SW 1271 (cell line): ENCODE results near the gene SPATA1.
A peak's percentile ranks its signal among the peaks of the same experiment; 100 is the strongest.

ENCODE experiments used
- DNase-seq, 2 experiments: peaks; one replicate each; lab custom pipeline; 2025; lab: John Stamatoyannopoulos, UW

Gene SPATA1

DNA sequence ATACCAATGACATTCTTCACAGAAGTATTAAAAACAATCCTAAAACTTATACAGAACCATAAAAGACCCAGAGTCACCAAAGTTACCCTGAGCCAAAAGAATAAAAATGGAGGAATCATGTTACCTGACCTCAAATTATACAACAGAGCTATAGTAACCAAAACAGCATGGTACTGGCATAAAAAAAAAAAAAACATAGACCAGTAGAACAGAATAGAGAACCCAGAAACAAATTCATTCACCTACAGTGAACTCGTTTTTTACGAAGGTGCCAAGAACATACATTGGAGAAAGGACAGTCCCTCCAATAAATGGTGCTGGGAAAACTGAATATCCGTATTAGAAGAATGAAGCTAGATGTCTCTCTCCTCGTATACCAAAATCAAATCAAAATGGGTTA is 2.8 kb downstream of the SPATA1 start:
- no peak for DNase-seq

DNA sequence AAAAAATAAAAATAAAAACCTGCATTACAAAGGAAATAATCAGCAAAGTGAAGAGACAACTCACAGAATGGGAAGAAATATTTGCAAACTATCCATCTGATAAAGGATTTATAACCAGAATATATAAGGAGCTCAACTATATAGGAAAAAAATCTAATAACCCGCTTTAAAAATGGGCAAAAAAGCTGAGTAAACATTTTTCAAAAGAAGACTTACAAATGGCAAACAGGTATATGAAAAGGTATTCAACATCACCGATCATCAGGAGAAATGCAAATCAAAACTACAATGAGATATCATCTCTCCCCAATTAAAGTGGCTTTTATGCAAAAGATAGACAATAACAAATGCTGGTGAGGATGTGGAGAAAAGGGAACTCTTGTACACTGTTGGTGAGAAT is 4.0 kb downstream of the SPATA1 start:
- no peak for DNase-seq

DNA sequence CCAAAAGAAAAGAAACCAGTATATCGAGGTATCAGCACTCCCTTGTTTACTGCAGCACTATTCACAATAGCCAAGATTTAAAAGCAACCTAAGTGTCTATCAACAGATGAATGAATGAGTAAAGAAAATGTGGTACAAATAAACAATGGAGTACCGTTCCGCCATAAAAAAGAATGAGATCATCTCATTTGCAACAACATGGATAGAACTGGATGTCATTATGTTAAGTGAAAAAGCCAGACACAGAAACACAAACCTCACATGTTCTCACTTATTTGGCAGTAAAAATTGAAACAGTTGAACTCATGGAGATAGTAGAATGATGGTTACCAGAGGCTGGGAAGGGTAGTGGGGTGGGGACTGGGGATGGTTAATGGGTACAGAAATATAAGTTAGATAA is 4.5 kb downstream of the SPATA1 start:
- no peak for DNase-seq

DNA sequence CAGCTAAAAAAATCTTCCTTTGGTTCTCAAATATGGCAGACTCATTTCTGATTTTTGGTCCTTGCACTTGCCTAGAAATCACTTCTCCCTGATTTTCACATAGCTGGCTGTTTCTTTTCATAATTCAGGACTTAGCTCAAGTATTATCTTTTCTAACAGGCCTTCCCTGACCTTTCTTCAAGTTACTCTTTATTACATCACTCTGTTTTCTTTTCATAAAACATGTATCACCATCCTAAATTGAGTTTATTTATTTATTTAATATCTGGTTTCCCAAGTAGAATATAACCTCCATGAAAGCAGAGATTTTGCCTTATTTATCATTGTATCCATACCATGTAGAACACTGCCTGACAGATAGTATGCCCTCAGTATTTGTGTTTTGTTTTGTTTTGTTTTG is 18.4 kb downstream of the SPATA1 start:
- DNase-seq = no peak

DNA sequence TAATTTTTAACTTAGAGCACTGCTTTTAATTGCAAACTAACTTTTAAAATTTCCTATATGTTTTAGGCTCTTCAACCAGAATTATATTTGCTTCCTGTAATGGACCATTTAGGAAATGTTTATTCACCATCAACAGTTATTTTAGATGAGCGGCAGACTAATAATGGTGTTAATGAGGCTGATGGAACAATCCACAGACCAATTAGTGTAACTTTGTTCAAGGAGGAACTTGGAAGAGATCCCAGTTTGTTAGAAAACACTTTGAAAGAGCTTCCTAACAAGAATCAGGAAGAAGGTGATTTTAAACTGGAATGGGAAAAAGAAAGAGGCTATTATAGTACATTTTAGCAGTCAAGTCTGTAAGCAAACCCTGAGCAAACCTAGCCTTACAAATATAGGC is 19.6 kb downstream of the SPATA1 start:
- DNase-seq = no peak

DNA sequence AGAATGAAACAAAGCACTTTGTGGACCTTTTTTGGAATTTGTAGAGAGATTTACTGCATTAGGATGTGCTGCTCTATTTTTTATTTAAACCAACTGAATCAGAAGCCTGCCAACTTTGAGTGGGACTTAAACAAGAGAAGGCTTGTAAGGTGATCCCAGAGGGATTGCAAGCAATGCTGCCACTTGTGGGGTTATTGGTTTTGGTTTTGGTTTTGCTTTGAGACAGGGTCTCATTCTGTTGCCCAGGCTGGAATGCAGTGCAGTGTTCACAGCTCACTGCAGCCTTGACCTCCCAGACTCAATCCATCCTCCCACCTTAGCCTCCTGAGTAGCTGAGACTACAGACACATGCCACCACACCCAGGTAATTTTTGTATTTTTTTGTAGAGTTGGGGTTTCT is 32.4 kb downstream of the SPATA1 start:
- no peak for DNase-seq

DNA sequence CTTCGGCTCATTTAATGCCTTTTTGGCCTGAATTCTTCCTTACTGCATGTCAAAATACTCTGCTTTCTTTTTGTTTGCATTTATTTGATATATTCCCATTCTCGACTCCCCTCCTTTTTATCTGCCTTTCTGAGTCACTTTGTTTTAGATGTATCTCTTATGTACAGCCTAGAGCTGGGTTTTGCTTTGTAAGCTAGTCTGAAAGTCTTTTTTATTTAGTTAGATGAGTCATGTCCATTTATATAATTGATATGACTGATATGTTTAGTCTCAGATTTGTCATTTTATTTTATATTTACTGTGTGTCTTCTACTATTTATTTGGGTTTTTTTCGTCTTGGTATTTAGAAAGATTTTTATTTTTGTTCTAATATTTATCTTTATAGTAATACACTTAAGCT is 33.8 kb downstream of the SPATA1 start:
- DNase-seq = no peak

DNA sequence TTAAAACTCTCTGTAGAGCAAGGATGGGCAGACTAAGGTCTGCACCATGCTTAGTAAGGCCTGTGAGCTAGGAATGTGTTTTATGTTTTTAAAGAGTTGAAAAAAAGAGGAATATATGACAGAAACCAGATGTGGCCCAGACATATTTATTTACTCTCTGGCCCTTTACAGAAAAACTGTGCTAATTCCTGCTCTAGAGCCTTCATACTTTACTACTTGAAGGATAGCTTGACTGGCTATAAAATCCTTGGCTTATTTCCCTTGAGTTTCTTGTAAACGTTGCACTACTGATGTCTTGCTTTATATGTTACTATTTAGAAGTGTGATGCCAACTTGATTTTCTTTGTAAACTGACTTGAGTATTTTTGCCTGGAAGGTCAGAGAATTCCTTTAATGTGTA is 34.6 kb downstream of the SPATA1 start:
- DNase-seq = no peak

DNA sequence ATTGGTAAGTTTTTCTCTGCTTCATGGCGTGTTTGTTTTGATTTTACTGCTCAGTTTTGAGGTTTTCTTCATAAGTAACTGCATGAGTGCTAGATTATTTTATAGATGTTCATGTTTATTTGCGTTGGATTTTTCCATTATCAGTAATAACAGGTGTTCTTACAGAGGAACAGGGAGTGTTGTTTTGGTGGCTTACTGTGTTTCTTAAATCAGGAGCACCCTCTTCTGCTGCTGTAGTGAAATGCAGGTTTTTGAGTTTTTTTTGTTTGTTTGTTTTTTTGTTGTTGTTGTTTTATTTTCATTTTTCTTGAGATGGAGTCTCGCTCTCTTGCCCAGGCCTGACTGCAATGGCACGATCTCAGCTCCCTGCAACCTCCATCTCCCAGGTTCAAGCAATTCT is 35.5 kb downstream of the SPATA1 start:
- peak in 1 of 2 experiments; percentile 8 for DNase-seq

DNA sequence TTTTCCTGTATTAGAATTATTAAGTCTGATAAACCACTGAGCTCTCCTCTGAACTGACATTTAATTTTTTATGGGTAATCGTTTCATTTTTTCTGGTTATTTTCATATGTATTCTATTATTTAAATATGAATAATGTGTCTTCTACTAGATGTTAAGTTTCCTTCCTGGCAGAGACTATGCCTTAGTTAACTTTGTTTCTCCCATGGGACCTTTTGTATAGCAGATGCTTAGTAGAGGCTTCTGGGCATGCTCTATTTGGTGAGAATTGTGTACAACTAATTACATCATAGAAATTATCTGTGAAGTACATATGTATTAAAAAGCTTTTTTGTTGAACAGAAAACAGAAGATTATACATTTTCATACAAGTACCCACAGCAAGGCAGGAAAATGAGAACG is 44.6 kb downstream of the SPATA1 start:
- DNase-seq = no peak

DNA sequence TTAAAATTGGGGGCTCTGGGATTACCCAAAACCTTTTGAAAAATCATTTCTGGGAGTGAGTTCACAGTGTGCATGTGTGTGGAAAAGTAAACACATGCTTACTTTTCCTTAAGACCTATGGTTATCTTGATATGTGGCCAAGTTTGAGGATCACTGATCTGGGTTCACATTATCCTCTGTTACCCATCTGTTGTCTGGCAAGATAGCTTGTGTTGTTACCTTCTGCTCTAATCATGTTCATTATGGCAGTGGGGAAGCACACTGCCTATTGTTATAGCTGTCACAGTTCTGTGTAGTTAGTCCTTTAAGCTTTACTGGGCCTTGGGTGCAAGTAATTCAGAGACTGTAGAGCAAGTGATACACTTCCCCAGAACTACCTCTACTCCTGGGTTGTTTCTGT is 63.0 kb downstream of the SPATA1 start:
- no peak for DNase-seq

DNA sequence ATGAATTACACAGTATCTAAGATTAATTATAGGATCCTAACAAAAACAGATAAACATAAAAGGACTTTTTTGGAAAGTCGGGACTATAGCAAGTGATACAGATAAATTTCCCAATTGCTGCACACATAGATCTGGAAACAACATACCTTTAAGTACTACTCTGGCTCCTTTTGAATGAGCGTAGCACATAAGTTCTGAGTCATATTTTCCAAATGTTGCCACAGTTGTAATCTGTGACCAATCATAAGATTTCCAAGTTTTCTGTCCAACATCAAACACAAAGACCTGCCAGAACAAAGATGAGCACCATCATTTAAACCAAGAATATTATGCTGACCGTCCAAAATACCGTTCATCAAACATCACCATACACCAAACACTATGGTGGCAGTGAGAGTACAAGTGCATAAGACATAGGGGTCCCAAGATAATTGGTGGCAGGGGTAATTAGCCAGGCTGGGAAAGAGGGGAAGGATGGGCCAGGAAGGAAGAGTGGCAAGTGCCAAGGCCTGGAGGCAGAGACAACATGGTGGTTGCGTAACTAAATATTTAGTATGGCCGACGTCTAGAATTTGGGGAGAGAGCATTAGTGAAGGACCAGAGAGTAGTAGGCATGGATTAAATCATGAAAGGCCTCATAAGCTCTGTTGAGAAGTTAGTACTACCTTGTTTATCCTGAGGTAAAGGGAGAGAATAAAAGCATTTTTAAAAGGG is 64.4 kb downstream of the SPATA1 start:
- no peak for DNase-seq

DNA sequence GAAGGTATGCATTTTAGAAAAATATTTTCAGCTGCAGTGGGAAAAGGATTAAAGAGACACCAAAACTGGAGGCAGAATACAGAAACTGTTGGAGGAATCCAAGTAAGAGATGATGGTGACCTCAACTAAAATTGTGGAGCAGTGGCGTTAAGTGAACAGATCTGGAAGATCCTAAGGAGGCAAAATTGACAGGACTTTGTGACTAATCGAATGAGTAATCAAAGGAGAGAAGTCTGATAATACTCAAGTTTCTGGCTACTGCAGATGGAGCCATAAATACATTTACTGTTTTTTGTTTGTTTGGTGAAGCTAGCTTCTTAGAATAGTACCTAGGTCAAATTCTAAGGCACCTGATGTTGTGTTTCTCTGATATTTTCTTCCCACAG is 65.0 kb downstream of the SPATA1 start:
- peak in 1 of 2 experiments; percentile 3 for DNase-seq

DNA sequence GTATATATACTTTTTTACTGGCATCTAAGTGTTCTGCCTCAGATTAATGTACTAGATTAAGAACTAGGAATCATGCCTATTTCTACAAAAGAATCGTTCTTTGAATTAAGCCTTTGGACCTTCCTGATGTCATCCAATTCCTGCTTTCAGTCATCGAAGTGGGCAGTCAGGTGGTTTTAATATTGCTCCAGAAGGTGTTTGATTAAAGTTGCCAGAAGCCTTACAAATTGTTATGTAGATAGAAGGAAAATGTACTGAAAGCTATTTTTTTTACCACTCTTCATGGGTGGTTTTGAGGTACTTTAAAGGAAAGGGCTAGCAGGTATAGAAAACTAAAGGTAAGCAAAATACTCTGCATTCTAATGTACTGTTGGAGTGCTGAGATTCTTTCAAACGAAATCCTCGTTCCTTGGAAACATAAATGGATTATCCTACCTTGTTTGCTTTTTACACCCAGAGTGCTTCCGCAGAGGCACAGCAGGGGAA is 67.3 kb downstream of the SPATA1 start:
- DNase-seq = no peak

DNA sequence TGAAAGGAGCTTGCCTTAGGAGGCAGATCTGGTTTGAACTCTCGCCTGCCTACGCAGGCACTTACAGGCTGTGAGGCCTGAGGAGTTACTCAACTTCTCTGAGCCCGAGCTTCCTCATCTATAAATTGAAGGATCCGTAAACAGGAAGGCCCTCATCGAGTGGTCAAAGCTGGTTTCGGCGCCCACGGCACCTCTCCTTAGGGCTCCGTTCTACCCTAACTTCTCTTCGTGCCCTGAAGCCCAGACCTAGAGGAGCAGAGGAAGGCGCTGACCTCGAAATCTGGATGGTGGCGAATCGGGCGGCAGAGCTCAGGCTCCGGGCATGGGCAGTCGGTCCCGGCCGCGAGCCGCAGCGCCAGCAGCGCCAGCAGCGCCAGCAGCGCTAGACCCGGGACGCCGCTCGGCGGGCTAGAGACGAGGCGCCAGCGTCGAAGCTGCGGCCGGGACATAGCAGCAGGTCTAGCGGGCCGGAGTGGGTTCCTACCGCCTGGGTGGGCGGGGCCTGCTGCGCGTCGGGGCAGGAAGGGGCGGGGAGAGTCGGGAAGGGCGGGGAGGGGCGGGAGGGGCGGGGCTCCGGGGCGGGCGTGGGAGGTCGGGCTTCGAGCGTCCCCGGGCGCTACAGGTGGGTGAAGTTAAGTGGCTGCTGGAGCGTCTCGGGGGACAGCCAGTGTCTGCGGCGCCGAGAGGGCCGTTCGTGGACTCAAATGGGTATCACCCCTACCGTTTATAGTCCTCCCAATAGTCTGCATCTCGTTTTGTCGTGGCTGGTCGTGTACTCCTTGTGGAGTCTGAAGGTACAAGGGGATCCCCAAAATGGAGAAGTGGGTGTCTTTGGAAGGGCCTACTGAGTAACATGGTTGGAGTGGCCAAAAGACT is 68.0 kb downstream of the SPATA1 start, which contains the start of gene CTBS:
Gene CTBS (minus strand): TSS at position 474 of the 876 bp plus-strand sequence. CDS start 25 bp downstream, at position 449.
- DNase-seq = peak in 1 of 2 experiments; percentile 74

DNA sequence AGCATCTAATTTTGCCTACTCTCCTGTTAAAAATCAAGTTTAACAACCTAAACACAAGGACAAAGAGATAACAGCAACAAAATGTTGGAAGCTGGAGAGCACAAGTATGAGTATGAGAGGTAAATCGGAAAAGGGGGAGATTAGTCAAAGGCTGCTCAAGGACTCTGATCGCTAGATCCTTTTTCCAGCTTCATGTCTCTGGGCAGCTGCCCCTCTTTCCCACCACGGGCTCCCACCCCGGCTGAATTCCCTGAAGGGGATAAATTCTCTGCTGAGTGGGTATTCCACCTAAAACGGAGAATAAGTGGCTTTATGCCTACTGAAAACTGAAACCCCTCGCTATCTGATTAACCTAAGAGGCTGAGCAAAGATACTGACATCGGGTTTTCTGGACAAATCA is 68.8 kb downstream of the SPATA1 start:
- DNase-seq = no peak

DNA sequence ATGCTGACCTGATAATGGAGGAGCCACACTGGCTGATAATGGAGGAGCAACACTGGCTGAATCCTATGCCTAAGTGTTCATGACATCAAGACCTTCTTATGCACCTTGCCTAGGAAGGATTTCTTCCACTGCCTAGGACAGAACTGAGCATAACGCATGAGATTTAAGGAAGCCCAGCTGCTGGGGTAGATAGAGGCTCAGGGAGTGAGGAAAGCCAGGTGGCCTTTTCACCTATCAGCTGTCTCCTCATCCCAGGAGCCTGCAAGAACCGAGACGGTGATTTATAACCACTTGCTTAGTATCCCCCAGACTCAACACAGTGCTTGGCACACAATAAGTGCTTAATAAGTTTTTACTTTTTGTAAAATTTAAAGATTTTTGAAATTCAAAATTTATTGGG is 75.5 kb downstream of the SPATA1 start:
- no peak for DNase-seq

DNA sequence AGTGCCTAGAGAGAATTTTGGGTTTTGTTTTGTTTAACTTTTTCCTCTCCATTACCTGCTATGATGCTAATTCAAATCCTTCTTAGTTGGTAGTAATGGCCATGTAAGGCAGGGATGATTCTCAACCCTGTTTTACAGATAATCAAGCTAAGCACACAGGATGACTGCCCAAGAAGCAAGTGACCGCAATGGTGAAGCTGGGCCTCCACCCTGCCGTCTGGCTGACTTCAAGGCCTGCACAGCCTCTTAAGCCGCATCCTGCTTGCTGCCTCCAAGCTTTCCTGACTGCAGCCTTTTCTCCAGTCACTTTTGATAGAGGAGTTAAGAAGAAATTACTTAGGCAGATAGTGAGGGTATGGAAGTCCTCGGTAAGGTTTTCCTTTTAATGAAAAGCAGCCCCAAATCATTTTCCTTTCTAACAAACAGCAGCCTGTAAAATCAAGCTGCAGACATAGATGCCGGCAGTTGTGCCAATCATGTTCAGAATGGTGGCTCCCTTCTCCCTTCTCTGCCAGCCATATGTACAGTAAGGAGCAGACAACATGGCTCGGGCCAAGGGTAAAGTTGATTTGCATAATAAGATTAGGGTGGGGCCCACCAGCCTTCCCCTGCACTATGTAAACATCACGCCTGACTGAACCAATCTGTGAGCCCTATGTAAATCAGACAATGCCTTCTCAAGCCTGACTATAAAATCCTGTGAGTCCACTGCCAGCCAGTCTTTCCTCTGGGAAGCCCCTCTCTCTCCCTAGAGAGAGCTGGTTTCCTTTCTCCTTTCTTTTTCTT is 76.8 kb downstream of the SPATA1 start:
- no peak for DNase-seq

DNA sequence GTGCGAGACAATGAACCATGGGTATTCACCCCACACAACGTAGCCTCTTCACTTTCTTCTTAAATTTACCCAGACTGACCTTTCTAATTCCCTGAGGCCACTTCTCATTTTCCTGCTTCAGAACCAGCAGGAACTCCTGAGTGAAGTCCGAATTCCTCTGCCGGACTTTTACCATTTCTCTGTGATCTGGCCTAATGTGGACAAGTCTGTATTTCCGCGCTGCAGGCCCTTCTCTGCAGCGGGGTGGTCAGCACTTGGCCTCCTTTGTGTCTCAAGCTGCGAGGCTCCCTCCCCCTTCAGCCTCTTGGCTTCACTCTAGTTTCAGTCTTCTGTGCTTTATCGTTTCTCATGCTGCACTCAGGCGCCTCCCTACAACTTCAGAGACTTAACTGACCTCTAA is 77.5 kb downstream of the SPATA1 start:
- DNase-seq = no peak

DNA sequence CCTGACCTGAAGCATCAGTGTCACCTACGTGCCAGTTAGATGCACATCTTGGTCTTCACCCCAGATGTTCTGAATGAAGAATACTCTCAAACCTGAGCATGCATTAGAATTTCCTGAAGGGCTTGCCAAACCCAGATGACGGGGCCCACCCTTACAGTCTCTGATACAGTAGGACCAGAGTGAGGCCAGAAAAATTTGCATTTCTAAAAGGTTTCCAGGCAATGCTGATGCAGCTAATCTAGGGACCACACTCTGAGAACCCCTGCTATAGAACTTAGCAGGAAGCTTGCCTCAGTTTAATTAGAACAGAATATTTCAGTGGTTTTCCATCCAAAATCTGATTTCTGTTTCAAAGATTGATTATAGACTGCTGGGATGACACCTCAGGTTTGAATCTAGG is 77.9 kb downstream of the SPATA1 start:
- no peak for DNase-seq

DNA sequence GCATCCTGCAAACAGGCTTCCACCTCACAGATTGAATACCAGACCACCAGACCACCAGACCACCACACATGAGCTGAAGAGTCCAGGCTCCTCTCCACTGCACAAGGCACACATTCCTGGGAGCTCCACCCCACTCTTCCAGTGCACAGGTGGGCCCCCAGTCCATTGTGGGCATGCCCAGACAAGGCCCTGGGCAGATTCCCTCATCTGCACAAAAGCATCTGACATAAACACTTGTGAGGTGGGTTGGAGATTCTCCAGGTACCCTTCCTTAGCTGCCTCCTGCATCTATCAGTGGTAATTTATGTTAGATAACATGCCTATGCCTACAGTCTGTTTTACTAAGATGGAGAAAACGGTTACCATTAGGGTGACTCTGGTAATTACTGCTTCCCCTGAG is 79.6 kb downstream of the SPATA1 start:
- DNase-seq = no peak

DNA sequence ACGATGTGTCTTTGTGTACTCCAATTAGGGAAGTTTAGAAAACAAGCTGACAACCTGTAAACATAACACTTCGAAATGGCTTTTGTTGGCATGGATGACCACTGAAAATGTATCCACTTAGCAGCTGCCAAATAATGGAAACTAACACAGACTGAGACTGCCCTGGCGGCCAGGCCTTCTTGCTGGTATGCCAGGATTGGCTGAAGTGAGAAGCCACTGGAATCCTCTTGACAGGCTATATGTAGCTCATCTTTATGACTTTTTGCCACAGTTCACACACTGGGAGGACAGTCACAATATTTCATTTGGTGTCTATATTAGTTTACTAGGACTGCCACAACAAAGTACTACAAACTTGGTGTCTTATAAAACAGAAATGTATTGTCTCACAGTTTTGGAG is 80.9 kb downstream of the SPATA1 start:
- no peak for DNase-seq
